GM12878 (cell line): ENCODE data around the gene ROR2. TPM values are rescaled to one million over a fixed set of nuclear protein-coding genes. Genes with fewer than 3 reads are reported as not detected.

Experiments used
- ATAC-seq: fragments of 200-7000 bp; cut with Tn5 transposase; 3 replicates; pipeline ENCODE4 v1.9.1; 2020; ENCODE audit warnings: mild to moderate bottlenecking, moderate library complexity
- BruUV-seq: library from RNA; stranded (reverse); fragments of 400-500 nt; replicated peaks from 2 replicates; lab custom pipeline; 2021; lab: Mats Ljungman, UMichigan
- CTCF ChIA-PET: fragments of 300-600 bp; sonication (Branson Sonifier 250); formaldehyde crosslinking; extraction: SDS; loops from one replicate; lab custom pipeline; 2021; ENCODE audit warnings: inconsistent platforms; lab: Yijun Ruan, JAX
- POLR2A ChIA-PET: fragments of 350-600 bp; formaldehyde crosslinking; extraction: SDS; loops from one replicate; lab custom pipeline; 2021; ENCODE audit warnings: inconsistent platforms; lab: Charles Lee
- RAD21 ChIA-PET: fragments of 300-600 bp; sonication (Branson Sonifier 250); formaldehyde crosslinking; loops from one replicate; lab custom pipeline; 2023; ENCODE audit warnings: antibody characterized with exemption; ENCODE audit not compliant: unreplicated experiment; lab: Charles Lee
- SMC1A ChIA-PET: fragments of 300-600 bp; sonication (Branson Sonifier 250); formaldehyde crosslinking; loops from one replicate; lab custom pipeline; 2023; ENCODE audit not compliant: unreplicated experiment, uncharacterized antibody; lab: Charles Lee
- DNase-seq: peaks from one replicate; pipeline ENCODE4 v3.0.0-alpha.2; 2011; ENCODE audit warnings: low read depth, low spot score
- FAIRE-seq: peaks from 3 replicates; lab custom pipeline; 2011; peaks lifted over from hg19 to GRCh38; lab: Jason Lieb, UNC
- H2AFZ ChIP-seq: 2 replicates; pipeline ENCODE4 v1.6.0; 2011; ENCODE audit warnings: low read depth, low read length, control low read depth; ENCODE audit not compliant: control insufficient read depth
- H3K27ac ChIP-seq: 2 replicates; pipeline ENCODE4 v1.5.1; 2011; ENCODE audit warnings: control low read depth; ENCODE audit not compliant: control insufficient read depth, insufficient read depth
- H3K27me3 ChIP-seq, 2 experiments: replicated peaks in 1 of 2; 2 replicates each; pipeline versions ENCODE4 v1.6.0 to v1.6.1; 2011; ENCODE audit warnings: low read length in 1 of 2; ENCODE audit not compliant: control insufficient read depth in 2 of 2, insufficient read depth in 2 of 2
- H3K36me3 ChIP-seq, 2 experiments: 2 replicates each; pipeline ENCODE4 v1.5.1; 2011; ENCODE audit warnings: low read length in 1 of 2; ENCODE audit not compliant: control insufficient read depth in 2 of 2, insufficient read depth in 2 of 2
- H3K4me1 ChIP-seq: 2 replicates; pipeline ENCODE4 v1.6.1; 2011; ENCODE audit warnings: mild to moderate bottlenecking, low read length, moderate library complexity, mixed read lengths; ENCODE audit not compliant: control insufficient read depth, insufficient read depth
- H3K4me2 ChIP-seq: 2 replicates; pipeline ENCODE4 v1.6.0; 2011; ENCODE audit warnings: control low read depth; ENCODE audit not compliant: control insufficient read depth, insufficient read depth
- H3K4me3 ChIP-seq: fragments of 200-600 bp; sonication (generic); 2 replicates; pipeline ENCODE4 v1.5.1; 2016
- H3K79me2 ChIP-seq: 2 replicates; pipeline ENCODE4 v1.6.0; 2011; ENCODE audit warnings: low read length; ENCODE audit not compliant: control insufficient read depth, insufficient read depth
- H3K9ac ChIP-seq: 2 replicates; pipeline ENCODE4 v1.8.0; 2011; ENCODE audit warnings: low read length, control low read depth, mixed read lengths; ENCODE audit not compliant: control insufficient read depth, insufficient read depth
- H3K9me3 ChIP-seq: replicated peaks from 3 replicates; pipeline ENCODE4 v1.5.1; 2011; ENCODE audit warnings: mild to moderate bottlenecking, low read length; ENCODE audit not compliant: control insufficient read depth, insufficient read depth
- H4K20me1 ChIP-seq: 2 replicates; pipeline ENCODE4 v1.6.0; 2011; ENCODE audit not compliant: control insufficient read depth, insufficient read depth
- DPF2 ChIP-seq: fragments of 450-650 bp; IDR thresholded peaks from 2 replicates; pipeline ENCODE4 v1.6.1; 2017; ENCODE audit warnings: mild to moderate bottlenecking
- EGR1 ChIP-seq, 2 experiments: IDR thresholded peaks; 1 replicate in 1 of 2; 2 replicates in 1 of 2; pipeline ENCODE4 v1.6.1; 2011 to 2012; ENCODE audit warnings: low read depth in 2 of 2, low read length in 2 of 2, borderline replicate concordance in 1 of 2, mild to moderate bottlenecking in 1 of 2, moderate library complexity in 1 of 2
- FOXK2 ChIP-seq: fragments of 450-650 bp; IDR thresholded peaks from 2 replicates; pipeline ENCODE4 v1.6.1; 2017; ENCODE audit warnings: mild to moderate bottlenecking, moderate library complexity
- GATAD2B ChIP-seq: fragments of 450-650 bp; conservative IDR thresholded peaks from 2 replicates; pipeline ENCODE4 v1.6.1; 2017; ENCODE audit warnings: low read depth, mild to moderate bottlenecking, moderate library complexity
- HCFC1 ChIP-seq: fragments of 150-350 bp; IDR thresholded peaks from 2 replicates; pipeline ENCODE4 v1.6.1; 2014; ENCODE audit warnings: low read length
- NFYA ChIP-seq: IDR thresholded peaks from 2 replicates; pipeline ENCODE4 v1.6.1; 2011; ENCODE audit warnings: low read depth, mild to moderate bottlenecking, low read length, improper control_type of control experiment, borderline replicate concordance
- NR2F1 ChIP-seq: fragments of 450-650 bp; conservative IDR thresholded peaks from 2 replicates; pipeline ENCODE4 v1.6.1; 2017; ENCODE audit warnings: mild to moderate bottlenecking
- POLR2AphosphoS5 ChIP-seq: IDR thresholded peaks from 2 replicates; pipeline ENCODE4 v1.6.1; 2011; ENCODE audit warnings: mild to moderate bottlenecking, low read length, inconsistent platforms
- RAD21 ChIP-seq: IDR thresholded peaks from 2 replicates; pipeline ENCODE4 v1.6.1; 2011; ENCODE audit warnings: mild to moderate bottlenecking, low read depth, low read length, moderate library complexity; ENCODE audit not compliant: insufficient read depth
- TCF12 ChIP-seq: IDR thresholded peaks from 2 replicates; pipeline ENCODE4 v1.6.1; 2011; ENCODE audit warnings: low read depth, mild to moderate bottlenecking, low read length
- ZNF622 ChIP-seq: fragments of 450-650 bp; IDR thresholded peaks from 2 replicates; pipeline ENCODE4 v1.6.1; 2017; ENCODE audit warnings: mild to moderate bottlenecking, inconsistent platforms
- WGBS: methylation state at CpG from one replicate; pipeline ENCODE4 v1.1.6; 2016; ENCODE audit warnings: low lambda C conversion rate; ENCODE audit not compliant: insufficient replicate concordance, insufficient coverage; ENCODE audit errors: missing lambda C conversion rate; 5-methylcytosine and 5-hydroxymethylcytosine counted together
- in situ Hi-C: fragments of 300-500 bp; cut with MboI; formaldehyde crosslinking; loops from 9 replicates; pipeline ENCODE4 v1.14.3; 2018; ENCODE audit warnings: mixed read lengths
- intact Hi-C: fragments of 100-400 bp; cut with micrococcal nuclease; formaldehyde crosslinking; loops from one replicate; pipeline ENCODE4 v1.14.2; 2022; ENCODE audit not compliant: unreplicated experiment
- polyA plus RNA-seq, 11 experiments: library from polyadenylated mRNA; depleted of rRNA in 4 of 11; unstranded in 6 of 11; stranded (reverse) in 5 of 11; fragments of >200 nt; fragmentation: Nextera tagmentation in 4 of 11; fragmentation: Illumina TruSeq in 1 of 11; extraction: Ambion mirVana in 4 of 11; extraction: Trizol in 1 of 11; gene quantifications; 1 replicate in 1 of 11; 2 replicates in 10 of 11; pipeline versions ENCODE4 v1.2.1 to v1.2.3, GENCODE V29; 2011 to 2016; ENCODE audit warnings: inconsistent platforms in 2 of 11, missing spikeins in 2 of 11, low read depth in 1 of 11
- total RNA-seq, 4 experiments: library from RNA; depleted of rRNA in 3 of 4; stranded (reverse); fragments of >200 nt in 3 of 4; fragmentation: Illumina TruSeq in 1 of 4; extraction: Trizol in 1 of 4; gene quantifications; 2 replicates each; pipeline versions ENCODE4 v1.2.1 to v1.2.3, GENCODE V29; 2013 to 2021
- TF ChIP-seq, protein P1 (sequence below): fragments of 450-650 bp; IDR thresholded peaks from 2 replicates; pipeline ENCODE4 v1.6.1; 2018; ENCODE audit warnings: mild to moderate bottlenecking, low read depth, moderate library complexity; ENCODE audit not compliant: partially characterized antibody
- TF ChIP-seq, protein P2 (sequence below): fragments of 450-650 bp; IDR thresholded peaks from 2 replicates; pipeline ENCODE4 v1.6.1; 2016; ENCODE audit warnings: mild to moderate bottlenecking, moderate library complexity, borderline replicate concordance

The ROR2 gene
- total and polyA plus RNA-seq, 10 of the 15 experiments (the other 5 are each of a cell fraction or from before 2014, with no cell fraction given), result 0.03 to 0.05 TPM; not detected in 8

GRCh38 chr9:91572044-91572443 is 378.0 kb downstream of the ROR2 start:
- FAIRE-seq (no peak), DNase-seq (no peak), ATAC-seq (no peak)
- H3K9me3 ChIP-seq, result no peaks in the 10 kb centered on the region
- H3K4me1 ChIP-seq, result no peaks in the 10 kb centered on the region
- H3K9ac ChIP-seq, result no peak overlapping the region
- 51% methylated on average over 4 of the region's 4 CpGs for WGBS
- no peak overlapping the region for H3K4me2 ChIP-seq
- H2AFZ ChIP-seq, result no peak overlapping the region
- intact Hi-C loops, result no loop called here
- H3K27me3 ChIP-seq, result no peaks in the 10 kb centered on the region
- ChIA-PET POLR2A (no interaction called here), CTCF (interaction anchor here (0.6 kb wide), 1 partner anchor 569 kb away, joined by 3 read pairs; no protein-coding TSS in a partner anchor), RAD21 (no interaction called here), SMC1A (no interaction called here)
- no peak for TF ChIP-seq NFYA
- no peaks in the 10 kb centered on the region for H3K36me3 ChIP-seq
- H3K4me3 ChIP-seq, result no peak overlapping the region
- H3K79me2 ChIP-seq, result no peaks in the 10 kb centered on the region
- no peak overlapping the region for H3K27ac ChIP-seq
- no peaks in the 10 kb centered on the region for H4K20me1 ChIP-seq
- BruUV-seq, result no TSS peak
- in situ Hi-C loops, result no loop called here

GRCh38 chr9:91571036-91571435 is 379.0 kb downstream of the ROR2 start:
- POLR2A ChIA-PET, result no interaction called here
- Histone ChIP-seq H3K4me2 (no peak overlapping the region), H3K36me3 (no peaks in the 10 kb centered on the region), H3K4me1 (no peaks in the 10 kb centered on the region), H4K20me1 (no peaks in the 10 kb centered on the region), H3K9me3 (no peaks in the 10 kb centered on the region), H2AFZ (no peak overlapping the region), H3K4me3 (no peak overlapping the region), H3K79me2 (no peaks in the 10 kb centered on the region), H3K27me3 (no peaks in the 10 kb centered on the region), H3K9ac (no peak overlapping the region), H3K27ac (no peak overlapping the region)
- BruUV-seq, result no TSS peak
- FAIRE-seq (no peak), DNase-seq (no peak), ATAC-seq (no peak)
- RAD21 ChIA-PET, result no interaction called here
- in situ Hi-C loops (no loop called here), intact Hi-C loops (no loop called here)
- SMC1A ChIA-PET, result interaction anchor here (0.6 kb wide), 1 partner anchor 33 kb away, joined by 3 read pairs; no protein-coding TSS in a partner anchor
- CTCF ChIA-PET, result no interaction called here
- TF ChIP-seq POLR2AphosphoS5, result no peak
- no peak for TF ChIP-seq TCF12
- TF ChIP-seq ZNF622, result no peak
- no peak for TF ChIP-seq RAD21
- TF ChIP-seq EGR1 (IDR thresholded peaks at IDR 0.05; ENCODE audit: borderline replicate concordance in 1 of 2, low read depth in 2 of 2, low read length in 2 of 2), result no peak
- TF ChIP-seq FOXK2, result no peak
- no peak for TF ChIP-seq NR2F1
- TF ChIP-seq HCFC1, result no peak
- TF ChIP-seq, protein P1, sequence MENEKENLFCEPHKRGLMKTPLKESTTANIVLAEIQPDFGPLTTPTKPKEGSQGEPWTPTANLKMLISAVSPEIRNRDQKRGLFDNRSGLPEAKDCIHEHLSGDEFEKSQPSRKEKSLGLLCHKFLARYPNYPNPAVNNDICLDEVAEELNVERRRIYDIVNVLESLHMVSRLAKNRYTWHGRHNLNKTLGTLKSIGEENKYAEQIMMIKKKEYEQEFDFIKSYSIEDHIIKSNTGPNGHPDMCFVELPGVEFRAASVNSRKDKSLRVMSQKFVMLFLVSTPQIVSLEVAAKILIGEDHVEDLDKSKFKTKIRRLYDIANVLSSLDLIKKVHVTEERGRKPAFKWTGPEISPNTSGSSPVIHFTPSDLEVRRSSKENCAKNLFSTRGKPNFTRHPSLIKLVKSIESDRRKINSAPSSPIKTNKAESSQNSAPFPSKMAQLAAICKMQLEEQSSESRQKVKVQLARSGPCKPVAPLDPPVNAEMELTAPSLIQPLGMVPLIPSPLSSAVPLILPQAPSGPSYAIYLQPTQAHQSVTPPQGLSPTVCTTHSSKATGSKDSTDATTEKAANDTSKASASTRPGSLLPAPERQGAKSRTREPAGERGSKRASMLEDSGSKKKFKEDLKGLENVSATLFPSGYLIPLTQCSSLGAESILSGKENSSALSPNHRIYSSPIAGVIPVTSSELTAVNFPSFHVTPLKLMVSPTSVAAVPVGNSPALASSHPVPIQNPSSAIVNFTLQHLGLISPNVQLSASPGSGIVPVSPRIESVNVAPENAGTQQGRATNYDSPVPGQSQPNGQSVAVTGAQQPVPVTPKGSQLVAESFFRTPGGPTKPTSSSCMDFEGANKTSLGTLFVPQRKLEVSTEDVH, result no peak
- TF ChIP-seq GATAD2B, result no peak
- TF ChIP-seq, protein P2, sequence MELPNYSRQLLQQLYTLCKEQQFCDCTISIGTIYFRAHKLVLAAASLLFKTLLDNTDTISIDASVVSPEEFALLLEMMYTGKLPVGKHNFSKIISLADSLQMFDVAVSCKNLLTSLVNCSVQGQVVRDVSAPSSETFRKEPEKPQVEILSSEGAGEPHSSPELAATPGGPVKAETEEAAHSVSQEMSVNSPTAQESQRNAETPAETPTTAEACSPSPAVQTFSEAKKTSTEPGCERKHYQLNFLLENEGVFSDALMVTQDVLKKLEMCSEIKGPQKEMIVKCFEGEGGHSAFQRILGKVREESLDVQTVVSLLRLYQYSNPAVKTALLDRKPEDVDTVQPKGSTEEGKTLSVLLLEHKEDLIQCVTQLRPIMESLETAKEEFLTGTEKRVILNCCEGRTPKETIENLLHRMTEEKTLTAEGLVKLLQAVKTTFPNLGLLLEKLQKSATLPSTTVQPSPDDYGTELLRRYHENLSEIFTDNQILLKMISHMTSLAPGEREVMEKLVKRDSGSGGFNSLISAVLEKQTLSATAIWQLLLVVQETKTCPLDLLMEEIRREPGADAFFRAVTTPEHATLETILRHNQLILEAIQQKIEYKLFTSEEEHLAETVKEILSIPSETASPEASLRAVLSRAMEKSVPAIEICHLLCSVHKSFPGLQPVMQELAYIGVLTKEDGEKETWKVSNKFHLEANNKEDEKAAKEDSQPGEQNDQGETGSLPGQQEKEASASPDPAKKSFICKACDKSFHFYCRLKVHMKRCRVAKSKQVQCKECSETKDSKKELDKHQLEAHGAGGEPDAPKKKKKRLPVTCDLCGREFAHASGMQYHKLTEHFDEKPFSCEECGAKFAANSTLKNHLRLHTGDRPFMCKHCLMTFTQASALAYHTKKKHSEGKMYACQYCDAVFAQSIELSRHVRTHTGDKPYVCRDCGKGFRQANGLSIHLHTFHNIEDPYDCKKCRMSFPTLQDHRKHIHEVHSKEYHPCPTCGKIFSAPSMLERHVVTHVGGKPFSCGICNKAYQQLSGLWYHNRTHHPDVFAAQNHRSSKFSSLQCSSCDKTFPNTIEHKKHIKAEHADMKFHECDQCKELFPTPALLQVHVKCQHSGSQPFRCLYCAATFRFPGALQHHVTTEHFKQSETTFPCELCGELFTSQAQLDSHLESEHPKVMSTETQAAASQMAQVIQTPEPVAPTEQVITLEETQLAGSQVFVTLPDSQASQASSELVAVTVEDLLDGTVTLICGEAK, result no peak
- TF ChIP-seq DPF2, result no peak
